HG03060 (cell line): ENCODE results near the gene CALCOCO1.

Experiments
- ATAC-seq: cut with Tn5 transposase; IDR thresholded peaks from one replicate; pipeline ENCODE4 v1.9.1; 2021; ENCODE audit warnings: low read depth, moderate number of reproducible peaks; ENCODE audit not compliant: unreplicated experiment

CALCOCO1 gene

GRCh38 chr12:53670308-53670707, 56.9 kb downstream of the CALCOCO1 start:
- ATAC-seq: no peak

- ATAC-seq: no peak
Measured at GRCh38 chr12:53667080-53667479, 60.2 kb downstream of the CALCOCO1 start.

- no peak for ATAC-seq
Measured at GRCh38 chr12:53664936-53665335, 62.3 kb downstream of the CALCOCO1 start.

GRCh38 chr12:53664191-53664590, 63.1 kb downstream of the CALCOCO1 start:
- no peak for ATAC-seq

GRCh38 chr12:53660041-53660440, 67.2 kb downstream of the CALCOCO1 start:
- no peak for ATAC-seq

- no peak for ATAC-seq
Measured at GRCh38 chr12:53659571-53659981, 67.7 kb downstream of the CALCOCO1 start.

- ATAC-seq: no peak
Measured at GRCh38 chr12:53659011-53659551, 68.2 kb downstream of the CALCOCO1 start.
